Measurements from ENCODE around the gene CNIH3. TPM values are rescaled to one million over a fixed set of nuclear protein-coding genes. Genes with fewer than 3 reads are reported as not detected.
A peak's percentile ranks its signal among the peaks of the same experiment; 100 is the strongest.

CNIH3 gene
- total RNA-seq, 1 experiment from 2014 or later: 2.1 TPM

DNA sequence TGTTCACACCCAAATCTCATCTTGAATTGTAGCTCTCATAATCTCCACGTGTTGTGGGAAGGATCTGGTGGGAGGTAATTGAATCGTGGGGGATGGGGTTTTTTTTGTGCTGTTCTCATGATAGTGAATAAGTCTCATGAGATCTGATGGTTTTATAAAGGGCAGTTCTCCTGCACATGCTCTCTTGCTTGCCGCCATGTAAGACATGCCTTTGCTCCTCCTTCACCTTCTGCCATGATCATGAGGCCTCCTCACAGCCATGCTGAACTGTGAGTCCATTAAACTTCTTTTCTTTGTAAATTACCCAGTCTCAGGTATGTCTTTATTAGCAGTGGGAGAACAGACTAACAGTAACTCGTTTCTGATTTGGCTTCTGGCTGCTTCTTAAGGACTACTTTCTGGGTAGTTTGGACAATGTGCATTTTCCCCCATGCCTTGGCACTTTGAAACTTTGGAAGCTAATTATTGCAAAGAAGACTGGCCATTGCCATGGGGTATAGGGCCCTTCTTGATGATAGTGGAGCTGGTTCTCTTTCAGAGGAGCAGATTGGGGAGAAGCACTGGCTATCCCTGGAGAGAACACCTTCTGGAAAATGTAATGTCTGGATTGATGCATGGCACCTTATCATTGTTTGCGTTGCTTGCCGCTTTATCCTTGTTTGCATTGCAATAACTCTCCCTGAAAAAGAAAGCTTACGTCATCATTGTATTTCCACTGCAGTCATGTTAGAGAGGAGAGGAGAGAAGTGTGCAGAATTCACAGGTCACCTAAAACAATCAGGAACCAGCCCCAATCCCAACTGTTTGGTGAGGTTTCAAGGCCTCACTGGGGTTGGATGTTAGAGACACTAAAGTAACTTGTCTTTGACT, 5.9 kb downstream of the CNIH3 start:
- intact Hi-C loops (cut with micrococcal nuclease; ENCODE audit: unreplicated experiment): no loop called here
- Mint-ChIP-seq H3K36me3 (ENCODE audit: insufficient read depth, unreplicated experiment) (peaks cover 8% of the 10 kb centered on the region), H3K4me3 (ENCODE audit: low read depth, unreplicated experiment) (no peak overlapping the region), H3K4me1 (ENCODE audit: low read depth, unreplicated experiment) (peaks cover 23% of the 10 kb centered on the region), H3K27ac (ENCODE audit: unreplicated experiment) (no peak overlapping the region), H3K27me3 (ENCODE audit: unreplicated experiment) (peaks cover 72% of the 10 kb centered on the region), H3K9me3 (ENCODE audit: low read depth, unreplicated experiment) (peaks cover 3% of the 10 kb centered on the region)
- TF ChIP-seq, protein P1, sequence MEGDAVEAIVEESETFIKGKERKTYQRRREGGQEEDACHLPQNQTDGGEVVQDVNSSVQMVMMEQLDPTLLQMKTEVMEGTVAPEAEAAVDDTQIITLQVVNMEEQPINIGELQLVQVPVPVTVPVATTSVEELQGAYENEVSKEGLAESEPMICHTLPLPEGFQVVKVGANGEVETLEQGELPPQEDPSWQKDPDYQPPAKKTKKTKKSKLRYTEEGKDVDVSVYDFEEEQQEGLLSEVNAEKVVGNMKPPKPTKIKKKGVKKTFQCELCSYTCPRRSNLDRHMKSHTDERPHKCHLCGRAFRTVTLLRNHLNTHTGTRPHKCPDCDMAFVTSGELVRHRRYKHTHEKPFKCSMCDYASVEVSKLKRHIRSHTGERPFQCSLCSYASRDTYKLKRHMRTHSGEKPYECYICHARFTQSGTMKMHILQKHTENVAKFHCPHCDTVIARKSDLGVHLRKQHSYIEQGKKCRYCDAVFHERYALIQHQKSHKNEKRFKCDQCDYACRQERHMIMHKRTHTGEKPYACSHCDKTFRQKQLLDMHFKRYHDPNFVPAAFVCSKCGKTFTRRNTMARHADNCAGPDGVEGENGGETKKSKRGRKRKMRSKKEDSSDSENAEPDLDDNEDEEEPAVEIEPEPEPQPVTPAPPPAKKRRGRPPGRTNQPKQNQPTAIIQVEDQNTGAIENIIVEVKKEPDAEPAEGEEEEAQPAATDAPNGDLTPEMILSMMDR (IDR thresholded peaks at IDR 0.05; ENCODE audit: unreplicated experiment): no peak
- BruUV-seq (replicated peaks): no TSS peak
- no peak for DNase-seq
- CTCF ChIA-PET: interaction anchor here (2.2 kb wide), 1 partner anchor 17 kb away, joined by 4 read pairs; no protein-coding TSS in a partner anchor

DNA sequence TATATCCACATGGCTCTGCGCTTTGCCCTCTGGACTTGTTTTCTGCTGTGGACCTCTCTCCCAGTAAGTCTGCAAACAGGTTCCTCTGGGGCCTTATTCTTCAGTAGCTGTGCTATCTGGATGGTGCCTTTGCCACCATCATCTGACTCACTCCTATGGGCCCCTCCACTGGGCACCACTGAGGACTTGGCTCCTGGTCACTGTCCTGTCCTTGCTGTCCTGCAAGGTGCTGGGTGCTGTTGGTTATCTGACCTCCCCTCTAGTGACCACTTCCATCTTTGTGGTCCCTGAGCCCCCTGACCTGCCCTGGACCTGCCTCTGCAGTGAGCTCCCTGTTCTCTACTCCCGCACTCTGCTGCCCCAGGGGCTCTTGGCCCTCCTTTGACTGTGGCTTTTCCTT, 6.7 kb downstream of the CNIH3 start:
- CTCF ChIA-PET: interaction anchor here (1.1 to 2.2 kb wide), 2 partner anchors 16 to 18 kb away, joined by 3 to 4 read pairs; no protein-coding TSS in a partner anchor
- no peak for DNase-seq
- H3K9me3 Mint-ChIP-seq (ENCODE audit: low read depth, unreplicated experiment): peaks cover 3% of the 10 kb centered on the region
- H3K27ac Mint-ChIP-seq (ENCODE audit: unreplicated experiment): no peak overlapping the region
- peaks cover 23% of the 10 kb centered on the region for H3K4me1 Mint-ChIP-seq (ENCODE audit: low read depth, unreplicated experiment)
- peaks cover 64% of the 10 kb centered on the region for H3K27me3 Mint-ChIP-seq (ENCODE audit: unreplicated experiment)
- H3K36me3 Mint-ChIP-seq (ENCODE audit: insufficient read depth, unreplicated experiment): no peaks in the 10 kb centered on the region
- TF ChIP-seq, protein P1 (IDR thresholded peaks at IDR 0.05; ENCODE audit: unreplicated experiment): no peak
- no peak overlapping the region for H3K4me3 Mint-ChIP-seq (ENCODE audit: low read depth, unreplicated experiment)
- intact Hi-C loops (cut with micrococcal nuclease; ENCODE audit: unreplicated experiment): no loop called here
- no TSS peak for BruUV-seq (replicated peaks)

DNA sequence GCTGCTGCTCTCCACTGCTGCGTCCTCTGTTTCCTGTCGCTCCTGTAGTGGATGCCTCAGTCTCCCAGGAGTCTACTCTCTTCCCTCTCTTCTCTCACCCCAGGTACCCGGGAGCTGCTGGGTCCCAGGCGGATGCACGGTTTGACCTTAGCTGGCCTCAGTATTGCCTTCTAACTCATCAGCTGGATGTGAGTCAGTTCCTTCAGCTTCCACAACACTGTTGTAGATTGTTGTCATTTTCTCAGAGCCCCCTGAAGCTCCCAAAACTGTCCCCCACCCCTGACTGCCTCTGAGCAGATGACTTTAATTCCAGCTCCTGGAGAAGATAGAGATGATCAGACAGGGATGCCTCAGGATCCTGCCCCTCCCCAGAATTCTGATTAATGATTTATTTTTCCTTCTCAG, 7.2 kb downstream of the CNIH3 start:
- Mint-ChIP-seq H3K36me3 (ENCODE audit: insufficient read depth, unreplicated experiment) (no peaks in the 10 kb centered on the region), H3K9me3 (ENCODE audit: low read depth, unreplicated experiment) (peaks cover 3% of the 10 kb centered on the region), H3K27me3 (ENCODE audit: unreplicated experiment) (peaks cover 60% of the 10 kb centered on the region), H3K27ac (ENCODE audit: unreplicated experiment) (no peak overlapping the region), H3K4me1 (ENCODE audit: low read depth, unreplicated experiment) (peaks cover 23% of the 10 kb centered on the region), H3K4me3 (ENCODE audit: low read depth, unreplicated experiment) (no peak overlapping the region)
- intact Hi-C loops (cut with micrococcal nuclease; ENCODE audit: unreplicated experiment): no loop called here
- CTCF ChIA-PET: interaction anchor here (1.1 to 2.2 kb wide), 2 partner anchors 16 to 18 kb away, joined by 3 to 4 read pairs; no protein-coding TSS in a partner anchor
- DNase-seq: no peak
- TF ChIP-seq, protein P1 (IDR thresholded peaks at IDR 0.05; ENCODE audit: unreplicated experiment): no peak
- no TSS peak for BruUV-seq (replicated peaks)

DNA sequence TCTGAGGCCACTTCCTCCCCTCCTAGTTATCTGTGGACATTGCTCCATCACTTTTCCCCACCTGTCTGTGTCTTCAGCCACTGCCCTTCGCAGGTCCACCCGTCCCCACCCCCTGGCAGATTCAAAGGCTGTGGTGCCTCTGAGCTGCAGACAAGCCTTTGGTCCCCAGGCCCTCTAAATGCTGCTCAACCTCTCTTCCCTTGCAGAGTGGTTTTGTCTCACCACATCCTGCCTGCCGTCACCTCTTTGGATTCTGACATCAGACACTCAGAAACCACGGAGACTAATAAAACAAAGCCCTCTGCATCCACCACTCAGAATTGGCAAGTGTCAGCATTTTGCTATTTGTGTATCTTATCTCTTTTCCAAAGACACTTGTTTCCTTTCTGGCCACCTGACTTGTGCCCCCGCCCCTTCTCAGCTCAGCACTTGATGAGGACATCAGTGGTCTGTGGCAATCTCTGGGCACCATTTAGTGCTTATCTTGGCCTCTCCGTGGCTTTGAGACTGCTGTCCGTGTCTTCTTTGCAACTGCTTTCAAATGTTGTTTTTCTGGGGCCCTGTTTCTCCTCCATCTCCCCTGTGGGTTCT, 7.7 kb downstream of the CNIH3 start:
- TF ChIP-seq, protein P1 (IDR thresholded peaks at IDR 0.05; ENCODE audit: unreplicated experiment): no peak
- Mint-ChIP-seq H3K4me1 (ENCODE audit: low read depth, unreplicated experiment) (peaks cover 23% of the 10 kb centered on the region), H3K36me3 (ENCODE audit: insufficient read depth, unreplicated experiment) (no peaks in the 10 kb centered on the region), H3K27me3 (ENCODE audit: unreplicated experiment) (peaks cover 54% of the 10 kb centered on the region), H3K27ac (ENCODE audit: unreplicated experiment) (no peak overlapping the region), H3K9me3 (ENCODE audit: low read depth, unreplicated experiment) (peaks cover 3% of the 10 kb centered on the region), H3K4me3 (ENCODE audit: low read depth, unreplicated experiment) (no peak overlapping the region)
- CTCF ChIA-PET: interaction anchor here (1.1 to 2.2 kb wide), 2 partner anchors 15 to 17 kb away, joined by 3 to 4 read pairs; no protein-coding TSS in a partner anchor
- intact Hi-C loops (cut with micrococcal nuclease; ENCODE audit: unreplicated experiment): no loop called here
- peak; percentile 13 for DNase-seq
- no TSS peak for BruUV-seq (replicated peaks)
